ENCODE measurements around the gene ENOX1. TPM values are rescaled to one million over a fixed set of nuclear protein-coding genes. Genes with fewer than 3 reads are reported as not detected.

The ENOX1 gene
- total and polyA plus RNA-seq, 2 of the 8 experiments (the other 6 are each of a cell fraction or from before 2014, with no cell fraction given): 0.23 to 0.37 TPM

GRCh38 chr13:43728421-43728820, 58.4 kb downstream of the ENOX1 start:
- Histone ChIP-seq H3K4me1 (replicated peaks in 1 of 4; ENCODE audit: control insufficient read depth in 3 of 4, insufficient read depth in 4 of 4, low read length in 3 of 4) (peaks cover 0 to 2% (median 0%) of the 10 kb centered on the region in 4 experiments; a peak in 1 of 7 replicates), H3K9me3 (ENCODE audit: insufficient read depth in 2 of 2, low read depth in 1 of 2, low read length in 1 of 2) (no peaks in the 10 kb centered on the region), H3K18ac (ENCODE audit: extremely low read depth, low read length) (no peak overlapping the region), H2AFZ (ENCODE audit: low read length) (no peak overlapping the region), H2BK5ac (ENCODE audit: low read depth, low read length) (no peak overlapping the region), H3K9ac (replicated peaks in 1 of 4; ENCODE audit: extremely low read depth in 1 of 4, low read depth in 3 of 4, low read length in 3 of 4) (no peak overlapping the region), H2BK15ac (ENCODE audit: low read length) (no peak overlapping the region), H2BK20ac (ENCODE audit: low read length) (no peak overlapping the region), H4K5ac (ENCODE audit: insufficient read length, low read depth, low read length) (no peak overlapping the region), H3K4ac (replicated peaks; ENCODE audit: insufficient read length, low read depth, low read length) (no peak overlapping the region), H4K91ac (replicated peaks; ENCODE audit: insufficient read length, low read length) (no peak overlapping the region), H3K36me3 (ENCODE audit: control insufficient read depth in 2 of 4, insufficient read depth in 4 of 4, low read length in 3 of 4) (no peaks in the 10 kb centered on the region), H4K20me1 (replicated peaks in 1 of 2; ENCODE audit: control insufficient read depth in 1 of 2, insufficient read depth in 2 of 2, low read length in 2 of 2) (no peaks in the 10 kb centered on the region), H3K4me3 (ENCODE audit: extremely low read depth in 1 of 4, insufficient read depth in 2 of 4, low read depth in 3 of 4, low read length in 4 of 4) (no peak overlapping the region), H3K14ac (ENCODE audit: insufficient read length) (no peak overlapping the region), H3K23ac (ENCODE audit: insufficient read length) (no peak overlapping the region), H2AK5ac (ENCODE audit: low read depth, low read length) (no peak overlapping the region), H2BK120ac (replicated peaks; ENCODE audit: low read depth, low read length) (no peak overlapping the region), H3K27ac (ENCODE audit: low read depth, low read length) (no peak overlapping the region), H3K79me2 (ENCODE audit: control insufficient read depth in 1 of 2, insufficient read depth in 2 of 2, low read length in 2 of 2) (no peaks in the 10 kb centered on the region), H3K23me2 (ENCODE audit: low read depth, low read length) (no peaks in the 10 kb centered on the region), H3K4me2 (ENCODE audit: insufficient read depth in 1 of 2, low read depth in 2 of 2, low read length in 2 of 2) (no peak overlapping the region), H2BK12ac (ENCODE audit: low read depth, low read length) (no peak overlapping the region), H4K8ac (ENCODE audit: extremely low read depth, insufficient read depth, low read length) (no peak overlapping the region), H3K27me3 (replicated peaks in 1 of 4; ENCODE audit: control insufficient read depth in 3 of 4, extremely low read depth in 1 of 4, insufficient read depth in 3 of 4, low read length in 3 of 4) (no peaks in the 10 kb centered on the region), H3K79me1 (ENCODE audit: low read depth, low read length) (no peaks in the 10 kb centered on the region), H3K56ac (replicated peaks; ENCODE audit: insufficient read length, low read depth, low read length) (no peak overlapping the region)
- no peak for FAIRE-seq
- WGBS, 2 experiments (ENCODE audit: extremely low coverage in 1 of 2, insufficient coverage in 1 of 2, insufficient read length in 1 of 2, insufficient replicate concordance in 2 of 2, low coverage in 1 of 2, low lambda C conversion rate in 2 of 2, missing lambda C conversion rate in 1 of 2): 89% methylated on average over 1 of the region's 1 CpG; no CpG with 5 or more reads in 1 of the 2 experiments
- ChIA-PET POLR2A (ENCODE audit: partially characterized antibody) (no interaction called here), CTCF (ENCODE audit: partially characterized antibody) (no interaction called here)
- no peak for DNase-seq (ENCODE audit: low read depth in 1 of 2, low spot score in 2 of 2)
- no peak for TF ChIP-seq CREB1 (IDR thresholded peaks at IDR 0.05)

All from H1 (cell line).